Left renal pelvis (tissue), 4 donors: ENCODE data around the gene NAT8L. TPM values are rescaled to one million over a fixed set of nuclear protein-coding genes. Genes with fewer than 3 reads are reported as not detected.

ENCODE experiments used
- polyA plus RNA-seq, 4 donors: library from polyadenylated mRNA; unstranded; fragments of 120-200 nt; gene quantifications; one replicate each; pipeline ENCODE4 v1.2.1, GENCODE V29; 2013; ENCODE audit not compliant: insufficient read length in 4 of 4

The NAT8L gene
- polyA plus RNA-seq, 4 donors, result 1.6 to 7.2 (median 5.3) TPM

Other genes starting within 250 kb of the NAT8L start
- 10 to 100 TPM; 14.8 to 30.4 (median 21.2) TPM for gene LETM1, start 203.2 kb upstream of the NAT8L start, polyA plus RNA-seq
- gene NSD2, start 187.9 kb upstream of the NAT8L start, polyA plus RNA-seq, result 10 to 100 TPM; 73.6 to 85.8 (median 81.7) TPM
- 10 to 100 TPM; 28.9 to 47.1 (median 31.1) TPM for gene NELFA, start 50.4 kb upstream of the NAT8L start, polyA plus RNA-seq
- 10 to 100 TPM; 19.0 to 22.5 (median 21.2) TPM for gene HAUS3, start 182.8 kb downstream of the NAT8L start, polyA plus RNA-seq
- gene POLN, start 182.8 kb downstream of the NAT8L start, polyA plus RNA-seq, result 1 to 10 TPM; 2.3 to 6.7 (median 3.3) TPM
- 10 to 100 TPM; 45.9 to 74.8 (median 58.4) TPM for gene MXD4, start 202.8 kb downstream of the NAT8L start, polyA plus RNA-seq